ENCODE measurements around the gene MED26.

MED26 gene

GRCh38 chr19:16572332-16573211, 55.4 kb downstream of the MED26 start, which contains the start of gene SLC35E1 (continued):
- TF ChIP-seq ZNF433 (tag by site-specific recombination; IDR thresholded peaks at IDR 0.05; ENCODE audit: low read depth) (no peak), SP2 (tag by site-specific recombination; IDR thresholded peaks at IDR 0.05) (peak; percentile 97), ZNF146 (tag by site-specific recombination; IDR thresholded peaks at IDR 0.05) (no peak), ZNF335 (tag by site-specific recombination; conservative IDR thresholded peaks at IDR 0.05) (peak; percentile 83), YY1 (tag by site-specific recombination; IDR thresholded peaks at IDR 0.05) (no peak), ZNF580 (tag by site-specific recombination; IDR thresholded peaks at IDR 0.05) (0 out of 2 replicates have a peak, but pooled peaks have one; percentile 20), ZIC2 (tag by site-specific recombination; IDR thresholded peaks at IDR 0.05) (no peak), ZNF23 (tag by site-specific recombination; IDR thresholded peaks at IDR 0.05; ENCODE audit: borderline replicate concordance) (no peak), ZNF138 (tag by site-specific recombination; IDR thresholded peaks at IDR 0.05; ENCODE audit: borderline replicate concordance) (no peak), ZNF24 (tag by site-specific recombination; IDR thresholded peaks at IDR 0.05) (peak; percentile 45; the same call in 1 of the 2 replicates), SP3 (tag by site-specific recombination; IDR thresholded peaks at IDR 0.05) (peak; percentile 85), ZFHX2 (tag by site-specific recombination; conservative IDR thresholded peaks at IDR 0.05) (peak; percentile 92), ZNF132 (tag by site-specific recombination; IDR thresholded peaks at IDR 0.05; ENCODE audit: borderline replicate concordance) (no peak), SALL2 (tag by site-specific recombination; IDR thresholded peaks at IDR 0.05; ENCODE audit: borderline replicate concordance) (no peak), ZBTB11 (tag by site-specific recombination; conservative IDR thresholded peaks at IDR 0.05; ENCODE audit: low read depth) (peak; percentile 98), ZNF148 (tag by site-specific recombination; IDR thresholded peaks at IDR 0.05; ENCODE audit: borderline replicate concordance) (no peak), ZSCAN23 (tag by site-specific recombination; IDR thresholded peaks at IDR 0.05) (no peak), ZNF416 (tag by site-specific recombination; IDR thresholded peaks at IDR 0.05) (no peak), ZBTB26 (tag by site-specific recombination; optimal IDR thresholded peaks at IDR 0.05) (peak; percentile 12), ZNF311 (tag by site-specific recombination; IDR thresholded peaks at IDR 0.05; ENCODE audit: borderline replicate concordance) (no peak), ZNF560 (tag by site-specific recombination; IDR thresholded peaks at IDR 0.05; ENCODE audit: borderline replicate concordance) (no peak), ZNF19 (tag by site-specific recombination; IDR thresholded peaks at IDR 0.05; ENCODE audit: low read depth) (no peak), HIC1 (tag by site-specific recombination; IDR thresholded peaks at IDR 0.05) (peak; percentile 86), ZNF621 (tag by site-specific recombination; IDR thresholded peaks at IDR 0.05) (no peak), PRDM1 (tag by site-specific recombination; IDR thresholded peaks at IDR 0.05) (no peak), ZNF785 (tag by site-specific recombination; IDR thresholded peaks at IDR 0.05) (no peak), ZNF10 (tag by site-specific recombination; IDR thresholded peaks at IDR 0.05) (no peak), ZNF529 (tag by site-specific recombination; IDR thresholded peaks at IDR 0.05; ENCODE audit: insufficient replicate concordance) (no peak), ZNF48 (tag by site-specific recombination; IDR thresholded peaks at IDR 0.05) (no peak), ZSCAN30 (tag by site-specific recombination; IDR thresholded peaks at IDR 0.05) (peak; percentile 73)

Data from HEK293 (cell line).